Peyer's patch (tissue), 4 donors: ENCODE data around the gene PRKCZ. TPM values are rescaled to one million over a fixed set of nuclear protein-coding genes. Genes with fewer than 3 reads are reported as not detected.

Source experiments
- DNase-seq, 3 donors: peaks; one replicate each; pipeline ENCODE4 v3.0.0-alpha.2; 2017 to 2019
- H3K27ac ChIP-seq, 4 donors: fragments of 200-600 bp; sonication (generic); one replicate each; pipeline ENCODE4 v1.5.1; 2016 to 2019
- H3K27me3 ChIP-seq, 2 donors: fragments of 200-600 bp; sonication (generic); one replicate each; pipeline ENCODE4 v1.5.1; 2019
- H3K36me3 ChIP-seq, 3 donors: fragments of 200-600 bp; sonication (generic); one replicate each; pipeline ENCODE4 v1.5.1; 2016 to 2019
- H3K4me1 ChIP-seq, 4 donors: fragments of 200-600 bp; sonication (generic); one replicate each; pipeline ENCODE4 v1.5.1; 2016 to 2019
- H3K4me3 ChIP-seq, 4 donors: fragments of 200-600 bp; sonication (generic); 1 replicate in 3 of 4; 2 replicates in 1 of 4; pipeline ENCODE4 v1.5.1; 2016 to 2019; ENCODE audit warnings: mild to moderate bottlenecking in 1 of 4
- H3K9me3 ChIP-seq, 4 donors: fragments of 200-600 bp; sonication (generic); one replicate each; pipeline ENCODE4 v1.5.1; 2016 to 2019; ENCODE audit warnings: mild to moderate bottlenecking in 1 of 4
- POLR2A ChIP-seq, 2 donors: fragments of 450-650 bp; IDR thresholded peaks; one replicate each; pipeline ENCODE4 v1.5.1; 2017; ENCODE audit warnings: antibody characterized with exemption in 2 of 2, mild to moderate bottlenecking in 2 of 2, moderate library complexity in 2 of 2
- total RNA-seq, 4 donors: library from RNA; depleted of rRNA; stranded (reverse); fragments of >200 nt; gene quantifications; one replicate each; pipeline ENCODE4 v1.1.0, GENCODE V29; 2016
- TF ChIP-seq, protein P1 (sequence below), 6 experiments: fragments of 450-650 bp in 4 of 6; fragments of 200-600 bp in 2 of 6; sonication (generic) in 1 of 6; IDR thresholded peaks; one replicate each; pipeline ENCODE4 v1.5.1; 2017 to 2019; ENCODE audit warnings: antibody characterized with exemption in 6 of 6, mild to moderate bottlenecking in 3 of 6, moderate library complexity in 1 of 6

The PRKCZ gene
- total RNA-seq, 4 donors from 2014 or later: 51.2 to 105 (median 93.6) TPM

DNA sequence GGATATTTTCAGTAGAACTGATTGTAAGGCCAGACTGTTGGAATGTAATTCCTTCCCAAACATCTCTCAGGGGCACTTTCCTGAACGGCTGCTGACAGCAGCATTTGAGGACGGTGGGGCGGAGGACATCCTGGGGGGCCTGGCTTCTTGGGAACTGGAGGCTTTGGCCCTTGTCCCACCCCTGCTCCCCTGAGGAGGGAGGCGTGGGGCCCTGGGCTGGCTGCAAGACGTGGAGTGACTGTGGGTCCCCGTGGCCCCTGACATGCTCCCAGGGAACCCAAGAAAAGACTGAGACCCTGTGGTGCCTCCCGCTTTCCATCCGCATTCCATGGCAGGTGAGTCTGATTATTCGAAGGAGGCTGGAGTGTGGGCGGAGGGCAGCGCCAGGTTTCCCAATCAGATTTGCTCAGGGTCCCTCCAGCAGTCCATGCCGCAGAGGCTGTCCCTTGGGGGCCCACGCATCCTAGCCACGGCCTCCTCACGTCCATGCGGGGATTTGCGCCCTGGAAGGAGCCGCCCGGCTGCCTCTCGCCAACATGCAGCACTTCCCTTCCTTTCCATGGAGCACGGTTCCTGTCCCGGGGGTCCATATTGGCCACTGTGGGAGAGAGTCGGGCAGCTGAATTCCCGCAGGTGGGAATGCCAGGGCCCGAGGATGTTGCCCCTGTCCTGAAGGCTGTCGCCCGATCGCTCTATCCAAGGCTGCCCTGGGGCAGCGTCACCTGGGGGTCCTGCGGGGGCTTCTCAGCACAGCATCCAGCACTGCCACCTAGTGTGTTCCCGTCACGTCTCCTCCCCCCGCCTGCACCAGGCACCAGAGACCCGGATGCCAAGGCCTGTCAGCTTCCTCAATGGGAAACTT is 75.4 kb downstream of the PRKCZ start:
- Histone ChIP-seq H3K4me1 (peaks cover 0 to 15% (median 4%) of the 10 kb centered on the region in 4 donors), H3K9me3 (no peaks in the 10 kb centered on the region), H3K27ac (no peak overlapping the region), H3K4me3 (no peak overlapping the region), H3K27me3 (no peaks in the 10 kb centered on the region), H3K36me3 (no peaks in the 10 kb centered on the region)
- DNase-seq: no peak
- no peak for TF ChIP-seq POLR2A (IDR thresholded peaks at IDR 0.05)
- TF ChIP-seq, protein P1, sequence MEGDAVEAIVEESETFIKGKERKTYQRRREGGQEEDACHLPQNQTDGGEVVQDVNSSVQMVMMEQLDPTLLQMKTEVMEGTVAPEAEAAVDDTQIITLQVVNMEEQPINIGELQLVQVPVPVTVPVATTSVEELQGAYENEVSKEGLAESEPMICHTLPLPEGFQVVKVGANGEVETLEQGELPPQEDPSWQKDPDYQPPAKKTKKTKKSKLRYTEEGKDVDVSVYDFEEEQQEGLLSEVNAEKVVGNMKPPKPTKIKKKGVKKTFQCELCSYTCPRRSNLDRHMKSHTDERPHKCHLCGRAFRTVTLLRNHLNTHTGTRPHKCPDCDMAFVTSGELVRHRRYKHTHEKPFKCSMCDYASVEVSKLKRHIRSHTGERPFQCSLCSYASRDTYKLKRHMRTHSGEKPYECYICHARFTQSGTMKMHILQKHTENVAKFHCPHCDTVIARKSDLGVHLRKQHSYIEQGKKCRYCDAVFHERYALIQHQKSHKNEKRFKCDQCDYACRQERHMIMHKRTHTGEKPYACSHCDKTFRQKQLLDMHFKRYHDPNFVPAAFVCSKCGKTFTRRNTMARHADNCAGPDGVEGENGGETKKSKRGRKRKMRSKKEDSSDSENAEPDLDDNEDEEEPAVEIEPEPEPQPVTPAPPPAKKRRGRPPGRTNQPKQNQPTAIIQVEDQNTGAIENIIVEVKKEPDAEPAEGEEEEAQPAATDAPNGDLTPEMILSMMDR (IDR thresholded peaks at IDR 0.05): no peak

DNA sequence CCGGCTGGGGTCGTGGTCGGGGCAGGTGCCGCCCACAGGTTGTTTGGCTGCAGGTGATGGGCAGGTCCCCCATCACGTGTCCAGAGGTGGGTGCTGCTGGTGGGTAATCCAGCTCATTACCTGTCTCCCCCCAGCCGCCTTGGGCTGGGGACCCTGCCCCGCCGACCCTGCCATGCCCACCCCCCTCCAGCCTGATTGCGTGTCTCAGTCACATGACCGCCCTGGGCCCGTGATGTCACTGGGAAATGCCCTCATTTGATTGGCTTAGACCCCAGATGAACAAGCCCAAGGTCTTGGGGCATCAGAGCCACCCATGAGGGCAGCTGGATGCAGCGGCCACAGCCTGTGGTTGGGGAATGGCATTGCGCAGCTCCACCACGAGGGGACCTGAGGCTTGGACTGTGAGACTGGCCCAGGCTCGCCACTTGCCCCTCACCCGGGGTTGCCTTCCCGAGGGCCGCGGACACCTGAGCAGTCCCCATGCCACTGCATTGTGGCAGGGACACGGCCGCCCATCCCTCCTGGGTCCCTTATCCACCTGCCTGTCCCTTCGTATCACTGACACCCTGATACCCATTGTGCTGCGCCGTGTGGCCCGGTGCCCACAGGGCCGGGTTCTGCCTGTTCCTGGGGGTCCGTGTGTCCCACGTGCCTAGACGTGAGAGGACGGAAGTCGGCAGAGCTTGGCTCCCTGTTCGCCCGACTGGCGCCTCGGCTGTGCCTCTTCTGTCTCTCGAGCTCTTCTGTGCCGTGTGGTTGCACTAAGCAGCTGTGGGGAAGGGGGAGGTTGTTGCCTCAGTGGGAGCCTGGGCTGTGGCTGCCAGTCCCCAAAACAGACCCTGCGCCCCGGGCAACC is 76.3 kb downstream of the PRKCZ start:
- peak overlapping the region in 1 of 4 donors; percentile 0 for H3K4me3 ChIP-seq
- DNase-seq: no peak

DNA sequence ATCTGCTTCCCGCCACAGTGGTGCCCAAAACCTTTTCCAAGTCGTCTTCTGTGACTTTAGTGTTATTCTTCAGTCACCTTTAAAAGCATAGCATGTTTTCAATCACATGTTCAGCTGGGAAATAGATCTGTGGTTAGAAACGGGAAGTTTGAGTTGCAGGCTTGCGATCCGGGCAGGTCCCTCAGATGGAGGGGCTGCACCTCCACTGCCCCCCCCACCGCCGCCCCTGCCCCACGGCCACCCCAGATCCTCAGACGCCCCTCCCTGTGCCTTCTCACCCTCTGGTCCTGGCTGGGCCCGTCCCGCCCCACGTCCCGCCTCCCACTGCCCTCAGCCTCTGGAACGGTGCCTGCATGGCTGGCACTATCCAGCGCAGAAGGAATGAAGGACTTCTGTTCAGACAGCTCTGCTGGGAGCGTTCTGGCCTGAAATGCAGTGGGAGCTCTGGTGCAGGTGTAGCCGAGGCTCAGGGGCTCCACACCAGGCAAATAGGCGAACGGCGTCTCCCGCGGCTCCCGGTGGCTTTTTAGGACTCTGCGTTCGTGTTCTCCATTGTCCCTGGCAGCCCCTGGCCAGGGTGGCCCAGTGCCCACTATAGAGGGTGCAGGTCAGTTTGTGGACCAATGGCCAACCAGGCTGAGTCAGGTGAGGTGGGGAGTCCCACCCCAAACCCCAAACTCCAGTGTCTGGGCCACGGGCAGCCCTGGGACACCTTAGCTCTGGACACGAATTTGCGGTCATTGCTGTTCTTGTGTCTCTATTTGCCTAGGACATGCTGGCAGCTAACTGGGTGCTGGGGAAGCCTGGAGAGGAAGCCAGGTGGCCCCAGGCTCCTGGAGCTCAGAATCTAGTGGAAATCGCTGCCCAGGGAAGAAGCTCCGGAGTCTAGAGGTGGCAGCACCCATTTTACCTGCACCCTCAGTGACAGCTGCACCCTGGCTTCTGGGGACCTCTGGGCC is 77.3 kb downstream of the PRKCZ start:
- H3K27me3 ChIP-seq: no peaks in the 10 kb centered on the region
- TF ChIP-seq POLR2A (IDR thresholded peaks at IDR 0.05): no peak
- TF ChIP-seq, protein P1 (IDR thresholded peaks at IDR 0.05): no peak
- H3K9me3 ChIP-seq: no peaks in the 10 kb centered on the region
- peaks cover 0 to 20% (median 9%) of the 10 kb centered on the region in 4 donors for H3K4me1 ChIP-seq
- no peak for DNase-seq
- H3K27ac ChIP-seq: peak overlapping the region in 1 of 4 donors; percentile 39
- H3K4me3 ChIP-seq: peak overlapping the region in 1 of 4 donors; percentile 0
- no peaks in the 10 kb centered on the region for H3K36me3 ChIP-seq

More for the DNA sequence above, 76.3 kb downstream of the PRKCZ start:
- Histone ChIP-seq H3K36me3 (no peaks in the 10 kb centered on the region), H3K4me1 (peaks cover 0 to 15% (median 4%) of the 10 kb centered on the region in 4 donors), H3K27ac (peak overlapping the region in 1 of 4 donors; percentile 39), H3K27me3 (no peaks in the 10 kb centered on the region), H3K9me3 (no peaks in the 10 kb centered on the region)
- TF ChIP-seq POLR2A (IDR thresholded peaks at IDR 0.05): no peak
- TF ChIP-seq, protein P1 (IDR thresholded peaks at IDR 0.05): no peak

DNA sequence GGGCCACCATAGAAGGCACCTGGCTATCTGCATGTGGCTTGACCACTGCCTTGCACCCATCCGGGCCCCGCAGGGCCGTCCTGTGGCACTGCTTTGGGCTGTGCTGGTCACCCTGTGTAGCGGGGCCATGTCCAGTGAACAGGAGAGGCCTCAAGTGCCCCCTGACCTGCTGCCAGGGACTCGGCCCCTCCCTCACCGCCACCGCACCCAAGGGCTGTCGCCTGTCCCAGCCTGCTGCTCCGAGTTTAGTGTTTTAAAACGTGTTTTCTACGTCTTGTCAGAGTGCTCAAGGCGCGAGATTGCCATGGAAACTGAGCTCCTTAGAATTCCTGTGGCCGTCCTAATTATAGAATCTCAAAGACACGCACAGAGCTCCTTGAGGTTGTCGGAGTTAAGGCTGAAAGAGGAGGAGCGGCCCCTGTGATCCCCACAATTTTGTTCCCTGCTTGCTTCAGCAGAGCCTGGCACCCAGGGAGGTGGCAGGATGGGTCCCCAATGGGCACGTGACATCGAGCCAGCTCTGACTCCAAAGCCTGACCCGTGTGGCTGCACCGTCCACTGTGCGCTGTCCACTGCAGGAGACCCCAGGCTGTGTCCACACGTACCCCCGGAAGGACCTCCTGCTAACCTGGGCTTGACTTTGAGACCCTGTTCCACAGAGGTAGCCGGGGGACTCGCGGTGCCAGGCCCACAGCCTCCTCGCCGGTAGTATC is 78.1 kb downstream of the PRKCZ start:
- H3K4me1 ChIP-seq: peaks cover 0 to 20% (median 13%) of the 10 kb centered on the region in 4 donors
- no peak for TF ChIP-seq POLR2A (IDR thresholded peaks at IDR 0.05)
- TF ChIP-seq, protein P1 (IDR thresholded peaks at IDR 0.05): no peak
- H3K36me3 ChIP-seq: no peaks in the 10 kb centered on the region
- no peak for DNase-seq
- no peak overlapping the region for H3K4me3 ChIP-seq
- H3K27me3 ChIP-seq: no peaks in the 10 kb centered on the region
- no peak overlapping the region for H3K27ac ChIP-seq
- H3K9me3 ChIP-seq: no peaks in the 10 kb centered on the region
